Upper lobe of left lung (tissue), 6 donors: ENCODE results near the gene PCSK6. TPM values are rescaled to one million over a fixed set of nuclear protein-coding genes. Genes with fewer than 3 reads are reported as not detected.

Source experiments
- ATAC-seq, 2 donors: fragments of 200-7000 bp; cut with Tn5 transposase; one replicate each; pipeline ENCODE4 v1.9.1; 2022; ENCODE audit warnings: mild to moderate bottlenecking in 2 of 2, moderate library complexity in 2 of 2; ENCODE audit not compliant: low FRiP score in 2 of 2
- DNase-seq, 2 donors: peaks; one replicate each; pipeline ENCODE4 v3.0.0-alpha.2; 2019 to 2020
- H3K27ac ChIP-seq, 4 donors: fragments of 200-600 bp; sonication (generic); one replicate each; pipeline ENCODE4 v1.5.1; 2016 to 2019
- H3K27me3 ChIP-seq, 4 donors: fragments of 200-600 bp; sonication (generic); one replicate each; pipeline ENCODE4 v1.5.1; 2017 to 2019
- H3K36me3 ChIP-seq, 4 donors: fragments of 200-600 bp; sonication (generic); one replicate each; pipeline ENCODE4 v1.5.1; 2016 to 2019
- H3K4me1 ChIP-seq, 4 donors: fragments of 200-600 bp; sonication (generic); one replicate each; pipeline ENCODE4 v1.5.1; 2018 to 2019
- H3K4me3 ChIP-seq, 4 donors: fragments of 200-600 bp; sonication (generic); one replicate each; pipeline ENCODE4 v1.5.1; 2017 to 2019; ENCODE audit warnings: mild to moderate bottlenecking in 2 of 4, moderate library complexity in 1 of 4
- H3K9me3 ChIP-seq, 4 donors: fragments of 200-600 bp; sonication (generic); one replicate each; pipeline ENCODE4 v1.5.1; 2018 to 2019
- CTCF ChIP-seq, 6 experiments: fragments of 450-650 bp in 4 of 6; fragments of 200-600 bp in 2 of 6; sonication (generic) in 2 of 6; IDR thresholded peaks; one replicate each; pipeline ENCODE4 v1.5.1; 2016 to 2019; ENCODE audit warnings: antibody characterized with exemption in 6 of 6
- EP300 ChIP-seq, 4 donors: sonication (generic); formaldehyde crosslinking; IDR thresholded peaks; one replicate each; pipeline ENCODE4 v1.5.1; 2017; ENCODE audit warnings: antibody characterized with exemption in 4 of 4, control low read depth in 2 of 4
- POLR2A ChIP-seq, 4 donors: fragments of 450-650 bp; IDR thresholded peaks; one replicate each; pipeline ENCODE4 v1.5.1; 2016 to 2017; ENCODE audit warnings: antibody characterized with exemption in 4 of 4, mild to moderate bottlenecking in 2 of 4
- POLR2AphosphoS5 ChIP-seq, 2 donors: sonication (generic); formaldehyde crosslinking; IDR thresholded peaks; one replicate each; pipeline ENCODE4 v1.5.1; 2017; ENCODE audit warnings: antibody characterized with exemption in 2 of 2
- whole genome bisulfite sequencing, 2 donors: methylation state at CpG; one replicate each; pipeline ENCODE4 v1.1.5; 2017 to 2018; 5-methylcytosine and 5-hydroxymethylcytosine counted together
- total RNA-seq, 6 donors: library from RNA; depleted of rRNA in 4 of 6; stranded (reverse); fragments of >200 nt in 4 of 6; gene quantifications; one replicate each; pipeline versions ENCODE4 v1.1.0 to v1.2.1, GENCODE V29; 2016 to 2021
- donor health status: DM: no; HTN: no; CAD: no; lungs with moderate emphysema.
- donor health status: DM: no; HTN: yes; CAD: no; lungs with severe emphysema.

Gene PCSK6
- total RNA-seq, 6 donors from 2014 or later: 3.1 to 24.4 (median 5.5) TPM

GRCh38 chr15:101458908-101459578 lies 30.5 kb downstream of the PCSK6 start:
- 53 to 57% methylated on average over 15 to 16 of the region's 16 CpGs for WGBS, 2 donors
- H3K27me3 ChIP-seq: no peaks in the 10 kb centered on the region
- peaks cover 13 to 32% (median 18%) of the 10 kb centered on the region in 4 donors for H3K4me1 ChIP-seq
- no peak overlapping the region for H3K4me3 ChIP-seq
- peak overlapping the region in 3 of 4 donors; percentile 57 to 67 (median 61) for H3K27ac ChIP-seq
- peak in 1 of 4 donors; percentile 14 for TF ChIP-seq EP300 (IDR thresholded peaks at IDR 0.05)
- TF ChIP-seq CTCF (IDR thresholded peaks at IDR 0.05): no peak
- TF ChIP-seq POLR2AphosphoS5 (IDR thresholded peaks at IDR 0.05): peak in 1 of 2 donors; percentile 68
- ATAC-seq (peak; percentile 31 to 57), DNase-seq (no peak)
- H3K36me3 ChIP-seq: no peaks in the 10 kb centered on the region
- no peaks in the 10 kb centered on the region for H3K9me3 ChIP-seq

DNA sequence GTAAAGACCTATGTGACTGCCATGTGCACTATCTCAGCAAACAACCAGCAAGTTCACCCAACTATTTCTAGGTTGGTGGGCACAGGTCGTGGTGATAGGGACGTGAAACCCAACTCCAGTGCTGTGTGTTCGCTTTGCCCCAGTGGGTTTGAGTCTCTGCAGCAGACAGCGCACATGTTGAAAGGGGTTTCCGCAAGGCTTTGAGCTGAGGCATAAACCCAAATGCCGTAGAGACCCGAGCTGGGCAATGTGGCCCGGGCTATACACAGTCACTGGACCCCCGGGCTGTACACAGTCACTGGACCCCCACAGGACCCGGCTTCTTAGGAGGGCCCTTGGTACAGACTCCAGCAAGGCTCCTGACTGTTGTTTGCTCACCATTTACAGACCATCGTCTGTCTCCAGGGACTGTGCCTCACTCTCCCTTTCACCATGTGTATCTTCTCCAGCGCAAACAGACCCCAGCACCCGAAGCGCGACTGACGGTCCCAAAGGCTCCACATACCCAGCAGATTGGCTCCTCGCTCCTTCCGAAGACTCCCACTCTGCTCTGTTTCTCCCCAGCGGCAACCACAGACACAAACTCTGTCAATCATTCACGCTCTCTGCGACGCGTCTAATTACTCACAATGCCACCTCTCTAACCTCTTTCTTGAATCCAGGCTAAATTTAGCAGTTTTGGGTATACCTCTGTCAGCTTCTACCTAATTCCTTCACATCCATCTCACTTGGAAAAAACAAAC lies 31.2 kb downstream of the PCSK6 start:
- no peaks in the 10 kb centered on the region for H3K27me3 ChIP-seq
- H3K4me3 ChIP-seq: no peak overlapping the region
- H3K4me1 ChIP-seq: peaks cover 13 to 32% (median 19%) of the 10 kb centered on the region in 4 donors
- 89 to 93% methylated on average over 14 to 22 of the region's 23 CpGs for WGBS, 2 donors
- H3K9me3 ChIP-seq: no peaks in the 10 kb centered on the region
- TF ChIP-seq POLR2A (IDR thresholded peaks at IDR 0.05): no peak
- no peak for TF ChIP-seq POLR2AphosphoS5 (IDR thresholded peaks at IDR 0.05)
- no peak for TF ChIP-seq CTCF (IDR thresholded peaks at IDR 0.05)
- TF ChIP-seq EP300 (IDR thresholded peaks at IDR 0.05): no peak
- ATAC-seq (no peak), DNase-seq (no peak)
- H3K27ac ChIP-seq: peak overlapping the region in 1 of 4 donors; percentile 67
- no peaks in the 10 kb centered on the region for H3K36me3 ChIP-seq

DNA sequence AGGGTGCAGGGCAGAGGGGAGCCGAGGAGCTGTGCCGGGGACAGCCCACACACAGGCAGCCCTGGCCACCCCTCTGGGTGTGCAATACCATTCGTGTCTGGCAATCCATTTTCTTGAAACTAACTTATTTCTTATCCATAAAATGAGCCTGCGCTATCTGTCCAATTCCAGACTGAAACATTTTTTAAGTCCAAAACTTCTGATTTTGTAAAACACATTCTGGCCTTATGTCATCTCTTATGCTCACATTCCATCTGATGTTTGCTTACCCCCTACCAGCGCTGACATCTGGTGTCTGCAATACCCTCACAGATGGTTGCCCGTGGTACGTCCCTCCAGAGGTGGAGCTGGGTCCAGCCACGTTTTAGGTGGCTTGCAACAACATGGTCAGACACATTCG lies 31.8 kb downstream of the PCSK6 start:
- Histone ChIP-seq H3K27me3 (no peaks in the 10 kb centered on the region), H3K4me3 (no peak overlapping the region), H3K4me1 (peaks cover 13 to 32% (median 20%) of the 10 kb centered on the region in 4 donors), H3K27ac (peak overlapping the region in 1 of 4 donors; percentile 67), H3K36me3 (no peaks in the 10 kb centered on the region), H3K9me3 (no peaks in the 10 kb centered on the region)
- TF ChIP-seq POLR2AphosphoS5 (IDR thresholded peaks at IDR 0.05) (no peak), POLR2A (IDR thresholded peaks at IDR 0.05) (no peak), CTCF (IDR thresholded peaks at IDR 0.05) (no peak), EP300 (IDR thresholded peaks at IDR 0.05) (no peak)
- DNase-seq: no peak
- 75 to 84% methylated on average over 9 of the region's 9 CpGs for WGBS, 2 donors
- ATAC-seq: no peak

DNA sequence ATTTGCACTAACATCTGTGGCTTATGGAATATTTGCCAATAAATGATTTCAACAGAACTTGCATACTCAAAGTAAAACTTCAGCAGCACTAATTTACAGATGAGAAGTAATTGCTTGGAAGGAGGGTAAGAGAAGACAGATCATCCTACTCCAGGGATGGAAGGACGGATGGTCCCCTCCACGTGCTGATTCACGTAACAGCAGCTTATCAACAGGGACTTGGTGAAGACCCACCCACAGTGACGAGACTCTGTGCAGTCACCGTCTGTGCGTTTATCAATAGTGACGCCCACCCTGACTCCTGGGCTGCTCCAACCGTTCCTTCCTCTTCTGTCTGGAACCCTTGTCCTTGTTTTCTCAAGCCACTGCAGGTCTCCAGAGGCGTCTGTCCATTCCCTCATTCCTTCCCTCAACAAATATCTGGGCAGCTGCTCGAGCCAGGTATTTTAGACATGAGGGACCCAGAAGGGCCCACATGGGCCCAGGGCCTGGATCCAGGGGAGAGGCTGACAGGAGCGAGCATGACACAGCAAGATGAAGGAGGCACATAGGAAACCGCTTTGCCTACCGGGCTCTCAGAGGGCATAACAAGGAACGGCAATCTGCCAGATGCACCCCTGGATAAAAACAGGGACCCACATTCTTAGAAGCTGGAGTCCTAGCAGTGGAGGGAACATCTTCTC lies 33.3 kb downstream of the PCSK6 start:
- ATAC-seq (peak in 1 of 2 donors; percentile 78), DNase-seq (no peak)
- TF ChIP-seq CTCF (IDR thresholded peaks at IDR 0.05) (no peak), POLR2AphosphoS5 (IDR thresholded peaks at IDR 0.05) (no peak), EP300 (IDR thresholded peaks at IDR 0.05) (no peak), POLR2A (IDR thresholded peaks at IDR 0.05) (no peak)

More for the DNA sequence above, 33.3 kb downstream of the PCSK6 start:
- peaks cover 13 to 38% (median 31%) of the 10 kb centered on the region in 4 donors for H3K4me1 ChIP-seq
- no peak overlapping the region for H3K4me3 ChIP-seq
- 75 to 80% methylated on average over 14 of the region's 14 CpGs for WGBS, 2 donors
- peak overlapping the region in 3 of 4 donors; percentile 0 to 50 (median 43) for H3K27ac ChIP-seq
- H3K27me3 ChIP-seq: no peaks in the 10 kb centered on the region
- no peaks in the 10 kb centered on the region for H3K9me3 ChIP-seq
- H3K36me3 ChIP-seq: no peaks in the 10 kb centered on the region
